ENCODE results near the gene HMSD.

Gene HMSD

DNA sequence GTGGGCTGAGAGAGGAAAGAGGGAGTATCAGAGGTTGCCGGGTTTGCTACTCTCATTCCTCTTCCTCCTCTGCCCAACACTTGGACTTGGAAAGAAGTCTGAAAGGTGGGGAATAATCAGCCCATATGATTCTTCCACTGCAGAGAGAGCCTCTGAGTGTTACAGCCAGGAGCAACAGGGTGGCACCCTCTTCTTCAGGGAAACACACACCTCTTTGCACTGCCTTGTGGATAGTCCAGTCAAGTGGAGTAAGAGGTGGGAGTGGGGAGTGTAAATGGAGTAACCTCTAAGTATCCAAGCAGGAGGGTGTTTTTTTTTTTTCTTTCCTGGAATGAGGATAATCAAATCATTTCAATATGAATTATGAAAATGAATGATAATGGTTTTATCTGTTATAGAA is 11.8 kb downstream of the HMSD start:
- no peak for DNase-seq

GRCh38 chr18:63961435-63961980 is 12.4 kb downstream of the HMSD start:
- DNase-seq: no peak

- DNase-seq: no peak
Observed at GRCh38 chr18:63962137-63962536, 13.0 kb downstream of the HMSD start.

DNA sequence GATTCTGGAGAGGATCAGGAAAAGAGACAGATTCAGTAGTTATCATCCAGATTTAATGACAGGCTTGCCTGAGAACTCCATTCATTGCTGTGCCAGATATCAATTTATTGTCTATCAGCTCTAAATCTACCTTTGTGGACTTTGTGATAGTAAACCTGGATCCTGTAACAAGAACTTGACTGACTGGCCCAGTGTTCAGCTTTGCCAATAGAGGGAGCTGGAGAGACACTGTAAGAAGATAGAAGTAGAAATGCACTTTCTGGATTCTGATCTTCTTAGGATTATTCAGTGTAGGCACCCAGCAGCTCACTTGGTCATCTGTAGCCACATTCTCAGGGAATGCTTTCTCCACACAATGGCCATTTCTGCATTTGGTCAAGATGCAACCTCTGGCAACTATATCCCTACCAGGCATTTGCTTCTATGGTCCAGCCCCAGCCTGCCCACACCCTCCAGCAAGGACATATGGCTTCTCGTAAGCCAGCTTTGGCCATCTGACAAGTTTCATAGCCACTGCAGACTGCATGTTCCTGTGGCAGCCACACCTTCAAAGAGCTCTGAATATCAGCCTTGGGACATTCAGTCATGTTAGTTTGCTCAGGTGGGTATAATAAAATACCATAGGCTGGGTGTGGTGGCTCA is 14.6 kb downstream of the HMSD start:
- peak; percentile 41 to 54 for DNase-seq

DNA sequence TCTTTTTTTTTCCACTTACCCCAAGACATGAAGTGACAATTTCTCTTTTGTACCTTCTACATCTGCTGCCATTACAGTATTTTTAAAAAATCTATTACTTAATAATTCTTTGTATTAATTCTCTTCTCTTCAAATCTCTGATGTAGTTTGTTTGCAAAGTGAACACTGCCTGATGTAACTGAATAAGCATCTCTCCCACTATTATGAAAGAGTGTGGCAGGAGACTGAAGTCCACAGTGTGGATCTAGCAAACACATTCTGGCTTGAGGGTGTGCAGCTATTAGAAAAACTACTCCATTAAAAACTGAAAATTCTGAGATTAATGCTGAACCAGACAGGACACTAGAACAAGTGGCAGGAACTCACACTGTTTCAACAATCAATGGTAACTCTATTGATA is 15.8 kb downstream of the HMSD start:
- DNase-seq: no peak

DNA sequence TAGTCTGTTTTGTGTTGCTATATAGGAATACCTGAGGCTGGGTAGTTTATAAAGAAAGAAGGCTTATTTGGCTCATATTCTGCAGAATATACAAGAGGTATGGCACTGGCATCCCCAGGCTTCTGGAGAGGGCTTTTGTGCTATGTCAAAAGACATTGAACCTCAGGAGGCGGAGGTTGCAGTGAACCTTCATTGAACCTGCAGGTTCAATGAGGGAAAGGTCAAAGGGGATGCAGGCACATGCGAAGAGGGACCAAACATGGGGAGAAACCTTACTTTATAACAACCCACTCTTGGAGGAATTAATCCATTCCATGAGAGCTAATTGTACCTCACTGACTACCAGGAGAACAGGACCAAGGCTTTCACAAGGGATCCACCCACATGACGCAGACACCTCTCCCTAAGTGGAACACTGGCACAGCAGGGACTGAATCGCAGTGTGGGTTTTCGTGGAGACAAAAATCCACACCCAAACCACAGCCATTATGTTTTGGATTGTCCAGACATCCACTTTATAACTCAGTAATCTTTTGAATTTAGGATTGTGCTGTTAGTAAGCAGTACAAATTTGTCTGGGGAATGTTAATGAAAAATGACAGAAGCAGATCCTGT is 16.7 kb downstream of the HMSD start:
- DNase-seq: no peak

DNA sequence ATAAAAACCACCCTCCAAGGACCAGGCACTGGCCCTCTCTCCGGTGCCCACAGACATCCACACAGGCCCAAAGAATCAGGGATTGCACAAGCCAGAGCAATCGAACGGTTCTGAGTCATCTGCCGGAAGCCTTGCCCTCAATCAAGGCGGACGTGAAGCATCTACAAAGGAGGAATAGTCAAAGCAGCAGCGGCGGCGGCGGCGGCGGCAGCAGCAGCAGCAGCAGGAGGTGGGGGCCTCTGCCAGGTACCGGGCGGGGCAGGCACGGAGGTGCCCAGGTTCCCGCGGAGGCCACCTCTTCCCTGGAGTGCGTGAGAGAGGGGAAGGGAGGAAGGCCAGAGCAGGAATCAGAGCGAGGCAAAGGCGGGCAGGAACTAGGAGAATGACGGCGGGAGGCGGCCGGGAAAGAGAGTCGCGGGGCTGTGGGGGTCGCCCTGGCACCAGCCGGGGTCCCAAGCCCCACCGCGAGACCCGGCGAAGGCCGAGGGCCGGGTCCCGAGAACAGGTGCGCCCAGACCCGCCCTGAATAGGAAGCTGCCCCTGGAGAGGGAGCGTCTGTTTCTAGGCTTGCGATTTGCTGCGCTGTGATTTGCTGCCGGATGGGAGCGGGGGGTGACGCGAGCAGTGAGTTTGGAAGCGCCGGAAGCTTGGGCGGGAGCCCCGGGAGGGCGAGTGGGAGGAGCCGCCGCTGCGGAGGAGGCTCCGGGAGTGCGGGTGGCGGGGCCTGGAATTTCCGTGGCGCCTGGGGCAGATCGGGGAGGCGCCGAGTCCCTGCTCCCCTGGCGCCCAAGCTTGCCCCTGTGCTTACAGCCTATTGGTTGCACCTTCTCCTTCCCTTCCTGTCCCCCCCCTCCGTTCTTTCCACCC is 21.1 kb downstream of the HMSD start, which contains the start of gene SERPINB8:
TSS of gene SERPINB8 (plus strand) at position 140 of the 867 bp plus-strand sequence. CDS start 8,228 bp downstream, outside the sequence.
- DNase-seq: peak; percentile 81 to 95

DNA sequence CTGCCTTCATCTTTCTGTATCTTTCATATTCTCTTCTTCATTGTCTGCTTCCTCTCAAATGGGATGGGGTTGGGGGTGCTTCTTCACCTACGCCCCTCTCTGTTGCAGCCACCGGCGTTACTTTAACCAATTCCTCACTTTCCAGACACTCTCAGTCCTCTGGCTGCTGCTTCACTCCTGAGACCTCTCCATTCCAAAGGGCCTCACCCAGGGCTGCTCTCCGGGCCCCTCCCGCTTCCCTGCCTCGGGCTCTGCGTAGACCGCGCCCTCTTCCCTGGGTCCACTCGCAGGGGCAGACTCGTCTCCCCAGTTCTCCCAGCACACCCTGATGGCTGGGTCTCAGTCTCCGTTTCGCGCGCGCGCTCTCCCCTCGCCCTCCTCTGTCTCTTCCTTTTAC is 21.7 kb downstream of the HMSD start:
- DNase-seq: peak; percentile 61 to 62

DNA sequence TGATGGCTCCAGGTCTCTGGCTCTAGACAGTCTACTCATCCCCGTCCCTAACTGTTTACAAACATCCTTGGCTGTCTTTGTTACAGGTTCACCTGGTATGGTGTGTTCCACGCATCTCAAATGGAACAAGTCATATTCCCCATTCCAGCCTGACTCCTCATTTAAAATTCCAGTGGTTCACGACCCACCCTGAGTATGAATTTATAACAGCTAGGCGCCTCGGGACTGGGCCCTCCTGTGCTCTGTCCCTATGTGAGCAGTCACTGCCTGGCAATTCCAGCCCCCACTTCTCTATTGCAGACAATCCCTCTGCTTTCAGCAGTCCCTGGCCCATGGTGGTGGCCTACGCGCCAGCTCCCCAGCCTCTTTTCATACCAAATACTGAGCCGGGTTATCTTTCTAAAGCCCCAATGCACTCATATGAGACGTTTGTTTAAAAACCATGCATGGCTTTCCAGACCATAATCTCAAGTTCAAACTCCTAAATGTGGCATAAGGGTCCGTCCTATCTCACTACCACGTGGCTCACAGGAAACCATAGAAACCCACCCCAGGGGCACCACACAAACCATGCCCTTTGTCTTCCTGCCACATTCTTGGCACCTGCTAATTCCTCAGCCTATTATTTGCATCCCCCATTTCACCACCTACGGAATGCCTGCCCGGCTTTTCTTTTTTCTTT is 22.4 kb downstream of the HMSD start:
- peak in 1 of 2 experiments; percentile 40 for DNase-seq

GRCh38 chr18:63972002-63972376 is 22.9 kb downstream of the HMSD start:
- DNase-seq: no peak

DNA sequence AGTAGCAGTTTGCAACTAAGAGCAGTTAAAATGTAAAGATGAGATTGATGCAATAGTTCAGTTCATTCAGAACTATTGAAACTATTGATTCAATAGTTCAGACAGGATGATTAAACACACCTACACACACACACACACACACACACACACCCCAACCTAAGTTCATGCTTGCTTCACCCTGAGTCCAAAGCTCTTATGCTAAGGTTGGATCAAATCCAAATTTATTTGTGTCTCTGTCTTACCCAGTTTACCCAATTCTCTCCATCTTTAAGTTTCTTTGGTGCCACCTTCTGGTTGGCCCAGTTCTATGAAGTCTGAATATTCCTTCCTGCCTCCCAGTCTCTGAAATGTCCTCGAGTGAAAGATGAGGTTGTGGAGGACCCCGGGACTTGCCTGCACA is 25.9 kb downstream of the HMSD start:
- DNase-seq: no peak

GRCh38 chr18:63975628-63976027 is 26.5 kb downstream of the HMSD start:
- no peak for DNase-seq

DNA sequence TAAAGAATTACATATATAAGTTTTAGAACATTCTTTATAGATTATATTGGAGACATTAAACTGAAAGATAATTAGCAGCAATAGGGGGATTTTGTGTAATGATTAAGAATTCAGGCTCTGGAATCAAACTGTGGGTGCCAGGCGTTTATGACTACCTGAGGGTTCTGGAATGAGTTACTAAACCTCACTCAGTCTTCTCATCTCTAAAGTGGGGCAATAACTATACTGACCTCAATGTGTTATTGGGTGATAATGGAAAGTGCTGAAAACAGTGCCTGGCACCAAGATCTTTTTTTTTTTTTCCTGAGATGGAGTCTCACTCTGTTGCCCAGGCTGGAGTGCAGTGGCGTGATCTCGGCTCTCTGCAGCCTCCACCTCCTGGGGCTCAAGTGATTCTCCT is 27.9 kb downstream of the HMSD start:
- DNase-seq: no peak

DNA sequence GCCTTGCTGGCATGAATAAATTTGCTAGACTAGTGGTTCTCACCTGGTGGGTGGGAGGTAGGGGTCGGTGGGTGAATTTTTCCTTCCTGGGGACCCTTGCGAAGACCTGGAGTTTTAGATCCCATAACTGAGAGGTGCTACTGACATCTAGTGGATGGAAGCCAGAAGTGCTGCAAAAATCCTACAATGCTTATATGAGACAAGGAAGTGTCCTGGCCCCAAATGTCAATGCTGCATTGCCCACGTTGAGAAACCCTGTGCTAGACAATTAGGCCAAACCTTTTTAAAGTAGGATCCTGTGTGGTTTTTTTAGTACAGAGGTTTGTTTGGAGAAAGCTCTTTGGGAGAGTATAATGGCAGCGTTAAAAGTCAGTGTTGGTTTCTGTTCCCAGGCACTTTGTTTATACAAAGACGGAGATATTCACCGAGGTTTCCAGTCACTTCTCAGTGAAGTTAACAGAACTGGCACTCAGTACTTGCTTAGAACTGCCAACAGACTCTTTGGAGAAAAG is 30.4 kb downstream of the HMSD start:
- peak; percentile 52 to 69 for DNase-seq

GRCh38 chr18:63980027-63980426 is 30.9 kb downstream of the HMSD start:
- no peak for DNase-seq

DNA sequence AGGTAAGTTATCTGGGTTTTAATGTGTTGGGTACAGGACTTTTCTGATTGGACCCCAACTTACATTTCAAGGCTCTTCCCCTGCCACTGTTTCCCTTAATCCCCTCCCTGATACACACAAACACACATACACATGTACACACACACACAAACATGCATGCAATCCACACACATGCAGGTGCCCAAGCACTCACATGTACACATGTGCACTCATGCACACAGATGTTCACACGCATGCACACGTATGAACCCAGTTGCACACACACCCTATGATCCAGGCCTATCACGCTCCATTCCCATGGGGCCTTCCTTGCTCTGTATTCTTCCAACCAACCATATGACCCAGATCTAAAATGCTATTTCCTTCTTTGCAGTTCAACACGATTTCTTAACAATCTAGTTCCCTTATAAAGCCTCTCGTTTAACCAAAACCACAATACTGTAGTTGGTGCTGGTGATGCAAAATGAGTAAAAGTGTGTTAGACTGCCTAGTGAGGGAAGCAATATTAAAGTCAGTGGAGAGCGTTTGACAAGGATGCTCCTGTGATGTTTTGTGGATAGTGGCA is 31.9 kb downstream of the HMSD start:
- DNase-seq: no peak

DNA sequence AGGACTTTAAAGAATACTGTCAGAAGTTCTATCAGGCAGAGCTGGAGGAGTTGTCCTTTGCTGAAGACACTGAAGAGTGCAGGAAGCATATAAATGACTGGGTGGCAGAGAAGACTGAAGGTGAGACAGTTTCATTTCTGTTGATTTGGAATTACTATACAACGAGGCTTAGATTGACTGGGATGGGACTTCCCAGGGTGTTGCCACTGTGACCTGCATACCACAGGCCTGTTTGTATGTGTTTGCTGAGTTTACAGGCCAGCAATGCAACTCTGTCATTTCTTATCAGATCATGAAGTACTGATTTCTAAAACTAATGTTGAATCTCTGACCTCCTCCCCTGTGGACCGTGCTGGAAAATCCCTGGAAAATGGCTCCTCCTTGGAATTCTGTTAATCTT is 32.6 kb downstream of the HMSD start:
- DNase-seq: no peak

DNA sequence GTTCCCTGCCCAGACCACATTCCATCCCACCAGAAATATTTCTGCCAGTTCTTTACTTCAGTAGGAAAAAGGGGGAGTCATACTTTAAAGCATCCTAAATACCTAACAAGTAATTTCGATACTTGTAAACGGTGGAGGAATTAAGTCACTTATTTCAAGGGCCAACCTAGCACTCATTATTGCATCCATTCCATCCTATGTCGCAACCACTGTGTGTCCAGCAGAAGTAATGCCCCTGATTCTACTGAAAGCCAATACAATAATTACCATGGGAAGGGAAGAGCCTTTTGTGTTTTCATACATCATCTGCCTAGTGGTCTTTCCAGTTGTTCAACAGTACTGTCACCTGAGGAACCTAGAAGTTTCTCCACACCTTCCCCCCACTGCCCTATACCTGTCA is 33.3 kb downstream of the HMSD start:
- DNase-seq: no peak

DNA sequence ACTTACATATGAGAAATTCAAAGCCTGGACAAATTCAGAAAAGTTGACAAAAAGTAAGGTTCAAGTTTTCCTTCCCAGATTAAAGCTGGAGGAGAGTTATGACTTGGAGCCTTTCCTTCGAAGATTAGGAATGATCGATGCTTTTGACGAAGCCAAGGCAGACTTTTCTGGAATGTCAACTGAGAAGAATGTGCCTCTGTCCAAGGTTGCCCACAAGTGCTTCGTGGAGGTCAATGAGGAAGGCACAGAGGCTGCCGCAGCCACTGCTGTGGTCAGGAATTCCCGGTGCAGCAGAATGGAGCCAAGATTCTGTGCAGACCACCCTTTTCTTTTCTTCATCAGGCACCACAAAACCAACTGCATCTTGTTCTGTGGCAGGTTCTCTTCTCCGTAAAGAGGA is 37.8 kb downstream of the HMSD start:
- DNase-seq: no peak

GRCh38 chr18:63987743-63988142 is 38.6 kb downstream of the HMSD start:
- no peak for DNase-seq

DNA sequence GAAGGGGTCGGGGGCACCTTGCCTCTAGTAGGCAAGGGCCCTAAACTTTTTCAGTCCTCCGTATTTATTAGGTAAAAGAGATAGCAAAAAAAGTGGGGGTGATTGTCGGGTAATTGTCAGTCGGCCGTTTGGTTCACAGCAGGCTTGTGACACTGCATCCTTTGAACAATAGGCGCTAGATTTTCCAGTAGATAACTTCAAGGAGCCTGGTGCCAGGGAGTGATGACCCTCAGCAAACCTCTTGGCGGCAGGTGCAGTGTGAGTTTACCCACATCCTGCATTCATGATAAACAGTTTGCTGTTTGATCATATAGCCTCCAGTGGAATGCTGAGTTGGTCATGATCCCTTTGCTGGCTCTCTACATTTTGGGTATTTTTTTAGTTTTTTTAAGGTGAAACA is 43.6 kb downstream of the HMSD start:
- DNase-seq: no peak

- DNase-seq: peak; percentile 23 to 24
Observed at GRCh38 chr18:63994783-63995399, 45.8 kb downstream of the HMSD start.
